ENCODE results near the gene OVOL2.
"Not testable (repeated sequence)": the region's sequence is repeated elsewhere in the genome, so short reads cannot be mapped to it uniquely, and the experiment has no call there.

The OVOL2 gene

GRCh38 chr20:18057101-18057993 lies at the start of gene OVOL2:
TSS of gene OVOL2 (minus strand) at chr20:18057916. CDS start at chr20:18057634, 282 bp downstream.
- Mint-ChIP-seq H3K27ac (no peak within 1 kb of the TSS), H3K4me3 (peak within 1 kb of the TSS; percentile 26), H3K4me1 (ENCODE audit: low read depth) (peaks cover 5% of the 10 kb centered on the region), H3K9me3 (no peaks in the 10 kb centered on the region), H3K27me3 (peaks cover 76% of the 10 kb centered on the region), H3K36me3 (ENCODE audit: low read depth) (no peaks in the 10 kb centered on the region)

- no peak overlapping the region for H3K4me3 Mint-ChIP-seq
- no peaks in the 10 kb centered on the region for H3K9me3 Mint-ChIP-seq
- H3K36me3 Mint-ChIP-seq (ENCODE audit: low read depth) = no peaks in the 10 kb centered on the region
- peaks cover 20% of the 10 kb centered on the region for H3K27me3 Mint-ChIP-seq
- no peak overlapping the region for H3K27ac Mint-ChIP-seq
- H3K4me1 Mint-ChIP-seq (ENCODE audit: low read depth) = no peaks in the 10 kb centered on the region
Measured at GRCh38 chr20:18103497-18103896, 45.8 kb upstream of the OVOL2 start.

- Mint-ChIP-seq H3K27ac (no peak overlapping the region), H3K9me3 (no peaks in the 10 kb centered on the region), H3K4me1 (ENCODE audit: low read depth) (no peaks in the 10 kb centered on the region), H3K4me3 (no peak overlapping the region), H3K27me3 (peaks cover 27% of the 10 kb centered on the region), H3K36me3 (ENCODE audit: low read depth) (no peaks in the 10 kb centered on the region)
Measured at GRCh38 chr20:18101125-18101810, 43.6 kb upstream of the OVOL2 start.

- not testable (repeated sequence) for H3K36me3 Mint-ChIP-seq (ENCODE audit: low read depth); H3K9me3 Mint-ChIP-seq; H3K4me3 Mint-ChIP-seq; H3K4me1 Mint-ChIP-seq (ENCODE audit: low read depth); H3K27ac Mint-ChIP-seq
- peaks cover 28% of the 10 kb centered on the region for H3K27me3 Mint-ChIP-seq
Measured at GRCh38 chr20:18100569-18100968, 42.9 kb upstream of the OVOL2 start.

DNA sequence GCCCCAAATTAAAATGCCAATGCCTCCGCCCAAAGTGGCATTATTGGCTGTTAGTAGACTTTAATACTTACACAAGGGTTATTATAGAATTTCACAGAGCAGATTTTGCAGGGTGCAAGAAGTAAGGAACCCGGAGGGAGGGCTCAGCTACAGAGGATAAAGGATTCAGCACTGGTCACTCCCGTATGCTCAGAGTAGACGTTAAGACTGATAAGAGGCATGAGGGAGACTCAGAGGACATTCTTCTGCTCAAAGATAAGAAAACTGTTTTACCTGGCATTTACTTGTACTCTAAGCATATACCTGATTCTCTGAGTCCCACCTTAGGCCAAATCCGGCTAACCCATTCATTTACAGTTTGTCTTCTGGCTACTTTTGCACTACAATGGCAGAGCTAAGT lies 36.5 kb upstream of the OVOL2 start:
- Mint-ChIP-seq H3K27me3 (peaks cover 21% of the 10 kb centered on the region), H3K4me3 (no peak overlapping the region), H3K27ac (no peak overlapping the region), H3K9me3 (no peaks in the 10 kb centered on the region), H3K36me3 (ENCODE audit: low read depth) (no peaks in the 10 kb centered on the region), H3K4me1 (ENCODE audit: low read depth) (no peaks in the 10 kb centered on the region)

GRCh38 chr20:18093388-18093787 lies 35.7 kb upstream of the OVOL2 start:
- no peaks in the 10 kb centered on the region for H3K4me1 Mint-ChIP-seq (ENCODE audit: low read depth)
- peaks cover 16% of the 10 kb centered on the region for H3K27me3 Mint-ChIP-seq
- H3K4me3 Mint-ChIP-seq = no peak overlapping the region
- H3K27ac Mint-ChIP-seq = no peak overlapping the region
- H3K9me3 Mint-ChIP-seq = no peaks in the 10 kb centered on the region
- H3K36me3 Mint-ChIP-seq (ENCODE audit: low read depth) = no peaks in the 10 kb centered on the region

DNA sequence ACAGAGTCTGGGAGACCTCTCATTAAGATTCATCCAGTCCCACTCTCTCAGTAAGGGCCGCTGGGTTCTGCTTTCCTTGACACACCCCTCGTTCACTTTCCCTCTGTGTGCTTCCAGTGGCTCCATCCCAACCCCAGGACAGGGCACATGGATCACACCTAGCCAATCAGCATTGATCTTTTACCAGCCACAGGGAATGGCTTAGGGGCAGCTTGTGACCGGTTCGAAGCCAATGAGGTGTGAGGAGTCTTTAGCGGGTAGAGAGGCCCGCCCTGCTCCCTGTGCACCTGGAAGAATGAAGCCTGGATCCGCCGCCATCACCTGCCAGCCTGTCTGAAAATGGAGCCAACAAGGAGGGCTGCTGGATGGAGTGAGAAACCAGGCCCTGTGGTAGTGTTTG lies 35.2 kb upstream of the OVOL2 start:
- Mint-ChIP-seq H3K4me3 (no peak overlapping the region), H3K27ac (no peak overlapping the region), H3K4me1 (ENCODE audit: low read depth) (no peaks in the 10 kb centered on the region), H3K36me3 (ENCODE audit: low read depth) (no peaks in the 10 kb centered on the region), H3K9me3 (no peaks in the 10 kb centered on the region), H3K27me3 (peaks cover 12% of the 10 kb centered on the region)

GRCh38 chr20:18091623-18092022 lies 33.9 kb upstream of the OVOL2 start:
- H3K27ac Mint-ChIP-seq = no peak overlapping the region
- no peaks in the 10 kb centered on the region for H3K9me3 Mint-ChIP-seq
- H3K36me3 Mint-ChIP-seq (ENCODE audit: low read depth) = no peaks in the 10 kb centered on the region
- peaks cover 10% of the 10 kb centered on the region for H3K27me3 Mint-ChIP-seq
- H3K4me3 Mint-ChIP-seq = no peak overlapping the region
- H3K4me1 Mint-ChIP-seq (ENCODE audit: low read depth) = no peaks in the 10 kb centered on the region

GRCh38 chr20:18090477-18090876 lies 32.8 kb upstream of the OVOL2 start:
- Mint-ChIP-seq H3K9me3 (no peaks in the 10 kb centered on the region), H3K36me3 (ENCODE audit: low read depth) (no peaks in the 10 kb centered on the region), H3K4me3 (no peak overlapping the region), H3K27me3 (peaks cover 11% of the 10 kb centered on the region), H3K4me1 (ENCODE audit: low read depth) (no peaks in the 10 kb centered on the region), H3K27ac (no peak overlapping the region)

GRCh38 chr20:18090044-18090443 lies 32.3 kb upstream of the OVOL2 start:
- no peaks in the 10 kb centered on the region for H3K4me1 Mint-ChIP-seq (ENCODE audit: low read depth)
- no peaks in the 10 kb centered on the region for H3K9me3 Mint-ChIP-seq
- no peak overlapping the region for H3K27ac Mint-ChIP-seq
- peaks cover 10% of the 10 kb centered on the region for H3K27me3 Mint-ChIP-seq
- no peak overlapping the region for H3K4me3 Mint-ChIP-seq
- H3K36me3 Mint-ChIP-seq (ENCODE audit: low read depth) = no peaks in the 10 kb centered on the region

- not testable (repeated sequence) for H3K36me3 Mint-ChIP-seq (ENCODE audit: low read depth); H3K4me1 Mint-ChIP-seq (ENCODE audit: low read depth); H3K4me3 Mint-ChIP-seq; H3K9me3 Mint-ChIP-seq; H3K27me3 Mint-ChIP-seq; H3K27ac Mint-ChIP-seq
Measured at GRCh38 chr20:18088841-18089240, 31.1 kb upstream of the OVOL2 start.

DNA sequence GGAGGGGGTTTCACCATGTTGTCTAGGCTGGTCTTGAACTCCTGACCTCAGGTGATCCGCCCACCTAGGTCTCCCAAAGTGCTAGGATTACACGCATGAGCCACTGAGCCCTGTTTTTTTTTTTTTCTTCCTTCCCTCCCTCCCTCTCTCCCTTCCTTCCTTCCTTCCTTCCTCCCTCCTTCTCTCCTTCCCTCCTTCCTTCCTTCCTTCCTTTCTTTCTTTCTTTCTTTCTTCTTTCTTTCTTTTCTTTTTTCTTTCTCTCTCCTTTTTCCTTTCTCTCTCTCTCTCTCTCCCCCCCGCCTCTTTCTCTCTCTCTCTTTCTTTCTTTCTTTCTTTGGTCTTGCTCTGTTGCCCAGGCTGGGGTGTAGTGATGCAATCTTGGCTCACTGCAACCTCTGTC lies 30.6 kb upstream of the OVOL2 start:
- not testable (repeated sequence) for H3K27ac Mint-ChIP-seq; H3K9me3 Mint-ChIP-seq; H3K4me1 Mint-ChIP-seq (ENCODE audit: low read depth); H3K4me3 Mint-ChIP-seq; H3K27me3 Mint-ChIP-seq; H3K36me3 Mint-ChIP-seq (ENCODE audit: low read depth)

DNA sequence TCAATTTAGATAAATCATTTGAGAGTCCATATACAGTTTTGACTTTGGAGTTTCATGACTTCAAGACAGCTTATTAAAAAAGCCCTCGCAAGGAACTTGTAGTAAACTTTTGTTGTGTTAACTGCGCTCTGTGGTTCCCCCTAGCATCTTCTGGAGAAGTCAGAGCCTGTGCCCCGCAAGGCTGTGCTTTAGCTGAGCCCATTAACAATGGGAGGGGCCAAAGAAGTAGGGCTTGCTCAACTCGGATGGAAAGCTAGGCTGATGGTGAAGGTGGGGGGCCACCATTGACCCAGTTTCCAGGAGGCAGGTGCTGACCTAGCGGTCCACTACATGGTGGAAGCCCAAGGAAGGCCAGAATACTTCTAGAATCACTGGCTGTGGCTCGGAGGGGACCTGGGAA lies 29.3 kb upstream of the OVOL2 start:
- Mint-ChIP-seq H3K9me3 (no peaks in the 10 kb centered on the region), H3K36me3 (ENCODE audit: low read depth) (no peaks in the 10 kb centered on the region), H3K4me3 (no peak overlapping the region), H3K27ac (no peak overlapping the region), H3K27me3 (peaks cover 10% of the 10 kb centered on the region), H3K4me1 (ENCODE audit: low read depth) (no peaks in the 10 kb centered on the region)

- H3K27ac Mint-ChIP-seq; H3K4me1 Mint-ChIP-seq (ENCODE audit: low read depth); H3K9me3 Mint-ChIP-seq; H3K27me3 Mint-ChIP-seq; H3K36me3 Mint-ChIP-seq (ENCODE audit: low read depth); H3K4me3 Mint-ChIP-seq: not testable (repeated sequence)
Measured at GRCh38 chr20:18080836-18081235, 23.1 kb upstream of the OVOL2 start.

- Mint-ChIP-seq H3K9me3 (no peaks in the 10 kb centered on the region), H3K27me3 (peaks cover 6% of the 10 kb centered on the region), H3K27ac (no peak overlapping the region), H3K4me1 (ENCODE audit: low read depth) (no peaks in the 10 kb centered on the region), H3K36me3 (ENCODE audit: low read depth) (no peaks in the 10 kb centered on the region), H3K4me3 (no peak overlapping the region)
Measured at GRCh38 chr20:18079756-18080353, 22.1 kb upstream of the OVOL2 start.
